GM19240 (cell line): ENCODE results near the gene SLX9.
A peak's percentile ranks its signal among the peaks of the same experiment; 100 is the strongest.
"Not testable (repeated sequence)": the region's sequence is repeated elsewhere in the genome, so short reads cannot be mapped to it uniquely, and the experiment has no call there.

Experiments
- DNase-seq: peaks from one replicate; pipeline ENCODE4 v3.0.0; 2011; ENCODE audit warnings: low spot score; ENCODE audit not compliant: insufficient read length

SLX9 gene

GRCh38 chr21:44914176-44914874 is 25.5 kb upstream of the SLX9 start:
- peak; percentile 67 for DNase-seq

DNA sequence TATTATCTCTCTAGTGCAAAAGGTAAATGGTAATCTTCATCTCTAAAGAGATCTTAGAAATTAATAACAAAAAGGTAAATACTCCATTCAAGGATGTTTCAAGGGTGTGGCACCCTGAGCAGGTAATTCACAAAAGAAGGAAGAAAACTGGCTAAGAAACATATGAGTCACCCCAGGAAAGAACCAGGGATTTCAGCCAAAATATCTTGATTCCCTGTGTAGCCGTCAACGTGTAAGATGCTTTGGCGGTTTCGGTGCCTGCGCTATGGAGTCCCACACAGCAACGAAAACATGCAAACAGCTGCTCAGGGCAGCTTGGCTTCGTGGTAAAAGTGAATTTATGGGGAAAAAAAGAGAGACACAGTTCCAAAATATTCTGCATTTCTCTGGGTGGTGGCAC is 22.9 kb upstream of the SLX9 start:
- no peak for DNase-seq

DNA sequence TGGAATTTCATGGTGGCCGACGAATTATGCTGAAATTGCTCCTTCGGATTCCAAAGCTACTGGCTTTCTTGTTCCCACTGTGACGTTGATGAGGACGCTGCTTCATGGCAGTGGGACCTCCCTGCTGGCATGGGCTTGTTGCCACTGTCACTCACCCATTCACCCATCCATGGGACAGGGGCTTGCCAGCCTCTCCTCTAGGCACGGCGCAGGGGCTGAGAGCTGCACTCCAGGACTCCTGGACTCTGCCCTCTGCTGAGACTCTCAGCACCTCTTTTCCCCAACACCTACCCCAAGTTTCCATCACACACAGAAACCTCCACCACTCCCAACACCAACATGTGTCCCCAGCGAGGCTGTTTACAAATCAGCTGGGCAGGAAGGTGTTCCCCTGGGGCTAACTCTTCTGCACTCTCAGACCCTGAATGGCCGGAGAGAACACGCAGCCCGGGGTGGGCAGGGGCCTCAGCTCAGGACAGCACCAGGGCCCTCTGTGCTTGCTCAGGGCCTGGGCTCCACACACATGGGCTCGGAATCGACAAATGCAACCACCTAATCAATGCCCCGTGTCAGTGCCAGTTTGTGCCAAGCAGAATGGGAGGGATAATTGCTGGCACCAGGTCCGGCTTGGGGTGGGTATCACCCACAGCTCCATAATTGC is 22.3 kb upstream of the SLX9 start:
- no peak for DNase-seq

GRCh38 chr21:44918107-44918470 is 21.7 kb upstream of the SLX9 start:
- no peak for DNase-seq

DNA sequence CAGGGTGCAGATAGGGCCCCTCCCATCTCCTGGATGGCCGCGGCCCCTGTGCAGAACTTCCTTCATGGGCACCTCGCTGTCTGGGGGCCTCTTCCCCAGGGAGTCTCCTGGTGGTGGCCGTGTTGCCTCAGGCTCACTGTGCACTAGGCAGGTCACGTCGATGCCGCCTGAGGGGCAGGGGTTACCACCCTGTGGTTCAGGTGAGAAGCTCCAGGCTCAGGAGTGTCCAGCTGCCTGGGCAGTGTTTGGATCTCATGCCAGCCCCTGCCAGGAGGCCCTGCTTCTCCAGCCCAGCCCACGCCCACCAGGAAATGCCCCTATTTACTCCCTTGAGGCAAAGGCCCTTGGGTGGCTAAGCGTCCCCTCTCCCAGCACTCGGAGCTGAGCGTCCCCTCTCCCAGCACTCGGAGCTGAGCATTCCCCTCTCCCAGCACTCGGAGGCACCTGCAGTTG is 21.2 kb upstream of the SLX9 start:
- DNase-seq = no peak

DNA sequence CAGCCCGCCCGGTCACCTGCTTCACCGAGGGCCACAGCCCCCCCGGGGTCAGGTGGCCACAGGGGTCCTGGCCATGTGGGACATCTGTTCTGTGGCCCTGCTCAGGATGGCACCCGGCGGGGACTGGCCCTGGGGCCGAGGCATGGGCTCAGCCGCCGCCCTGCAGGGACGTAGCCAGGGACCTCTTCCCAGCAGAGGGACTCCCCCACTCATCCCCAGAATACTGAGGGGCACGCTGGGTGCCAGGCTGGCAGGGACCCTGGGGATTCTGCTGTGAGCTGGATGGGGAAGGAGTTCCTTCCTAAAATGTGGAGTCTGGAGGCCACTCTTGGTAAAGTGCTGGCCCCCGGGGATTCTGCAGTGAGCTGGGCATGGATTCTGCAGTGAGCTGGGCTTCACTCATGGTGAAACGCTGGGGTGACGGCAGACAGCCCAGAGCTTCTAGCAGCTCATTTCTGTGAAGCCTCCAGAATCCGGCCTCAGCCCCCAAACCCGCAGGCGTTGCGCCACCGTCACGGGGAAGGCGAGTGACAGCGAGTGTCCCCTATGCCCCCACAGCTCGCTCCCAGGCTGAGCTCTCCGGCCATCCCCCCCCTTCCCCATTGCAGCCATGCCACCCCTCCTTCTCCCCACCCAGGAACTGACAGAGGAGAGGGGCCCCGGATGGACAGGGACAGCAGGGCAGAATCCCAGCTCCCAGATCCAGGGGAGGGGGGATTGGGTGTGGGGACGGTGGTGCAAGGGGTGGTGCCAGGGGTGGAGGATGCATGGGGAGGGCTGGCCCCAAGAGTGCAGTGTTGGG is 20.5 kb upstream of the SLX9 start:
- no peak for DNase-seq

GRCh38 chr21:44919913-44920693 is 19.7 kb upstream of the SLX9 start:
- no peak for DNase-seq

DNA sequence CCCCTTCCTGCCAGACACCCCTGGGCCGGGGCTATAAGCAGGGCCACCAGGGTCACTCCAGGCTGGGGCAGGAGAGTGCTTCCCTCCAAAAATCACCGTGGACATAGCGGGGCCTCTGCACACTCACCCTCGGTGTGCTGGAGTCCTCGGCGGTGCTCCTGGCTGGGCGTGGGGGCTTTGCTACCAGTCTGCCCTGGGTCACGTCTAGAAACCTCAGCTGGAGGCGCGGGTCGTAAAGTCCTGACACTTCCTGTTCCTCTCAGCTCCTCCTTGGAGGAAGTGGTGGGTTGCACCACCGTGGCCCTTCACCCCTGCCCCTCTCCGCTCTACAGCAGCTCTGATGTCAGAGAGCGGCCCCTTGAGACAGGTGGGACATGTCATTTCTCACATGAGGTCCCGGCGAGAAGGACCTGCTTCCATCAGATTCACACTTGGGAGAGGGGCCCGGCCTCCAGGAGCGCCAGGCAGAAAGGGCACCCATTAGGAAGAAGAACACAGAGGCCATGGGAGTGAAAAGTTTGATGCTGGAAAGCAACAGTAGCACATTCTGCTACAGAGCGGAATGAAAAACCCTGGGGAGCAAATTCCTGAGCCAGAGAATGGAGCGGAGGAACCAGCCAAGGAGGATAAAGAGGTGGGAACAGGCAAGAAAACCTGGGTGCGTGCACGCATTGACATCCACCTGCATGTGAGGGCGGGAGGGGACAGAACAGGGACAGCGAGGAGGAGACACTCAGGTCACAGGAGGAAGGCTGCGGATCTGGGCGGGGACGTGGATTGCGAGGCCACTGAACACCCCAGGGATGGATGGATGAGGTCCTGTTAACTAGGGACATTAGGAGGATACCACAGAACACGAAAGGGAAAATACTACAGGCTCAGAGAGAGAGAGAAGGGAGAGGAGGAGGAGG is 18.9 kb upstream of the SLX9 start, which contains the start of gene ITGB2:
ITGB2 (minus strand) TSS at position 206 of the 911 bp plus-strand sequence. CDS start 10,117 bp downstream, outside the sequence.
- peak; percentile 61 for DNase-seq

GRCh38 chr21:44921928-44922327 is 17.9 kb upstream of the SLX9 start:
- no peak for DNase-seq

- no peak for DNase-seq
Measured at GRCh38 chr21:44923480-44924084, 16.2 kb upstream of the SLX9 start.

GRCh38 chr21:44924606-44925377 is 15.0 kb upstream of the SLX9 start:
- DNase-seq = no peak

DNA sequence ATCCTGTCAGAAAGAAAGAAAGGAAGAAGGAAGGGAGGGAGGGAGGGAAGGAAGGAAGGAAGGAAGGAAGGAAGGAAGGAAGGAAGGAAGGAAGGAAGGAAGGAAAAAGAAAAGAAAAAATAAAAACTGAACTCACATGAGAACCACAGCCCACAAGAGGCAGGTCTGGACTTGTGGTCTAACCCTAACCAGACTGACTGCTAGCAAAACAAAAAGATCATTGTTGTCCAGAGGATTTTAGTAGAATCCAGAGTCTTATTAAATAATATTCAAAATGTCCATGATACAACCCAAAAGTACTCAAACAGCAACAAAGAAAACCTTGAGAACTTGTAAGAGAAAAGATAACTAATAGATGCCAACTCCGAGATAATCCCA is 14.5 kb upstream of the SLX9 start:
- DNase-seq = no peak

DNA sequence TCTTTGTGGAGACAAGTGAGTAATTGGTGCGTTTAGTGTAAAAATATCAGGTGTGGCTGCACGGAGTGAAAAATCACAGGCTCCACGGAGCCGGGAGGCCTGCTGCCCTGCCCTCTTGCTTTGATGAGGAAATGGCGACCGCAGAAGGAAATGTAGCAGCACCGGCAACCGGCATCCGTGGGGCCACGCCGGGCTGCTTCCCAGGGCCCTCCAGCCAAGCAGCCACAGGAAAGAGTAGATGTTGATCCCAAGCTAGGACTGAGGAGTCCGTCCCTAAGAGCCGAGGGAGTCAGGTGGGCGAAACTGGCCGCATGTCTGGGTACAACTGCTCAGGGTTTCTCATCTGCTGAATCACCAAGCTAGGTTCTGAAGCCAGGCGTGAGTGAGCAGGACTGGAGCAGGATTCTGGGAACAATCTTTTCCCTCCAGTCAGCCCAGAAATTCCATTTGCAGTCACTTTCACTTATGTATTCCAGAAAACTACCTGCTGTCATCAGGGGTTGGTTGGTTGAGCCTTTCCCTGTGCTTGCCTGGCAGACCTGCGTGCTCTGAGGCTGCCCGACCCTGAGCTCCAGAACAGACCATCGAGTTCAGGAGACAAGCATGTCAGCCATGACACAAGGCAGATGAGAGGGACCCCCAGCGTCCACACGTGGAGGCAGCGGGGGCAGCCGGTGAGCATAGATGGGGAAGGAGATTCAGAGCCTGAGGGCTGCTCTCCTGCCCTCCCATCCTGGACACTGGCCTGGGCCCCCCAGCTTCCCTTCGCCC is 13.3 kb upstream of the SLX9 start:
- DNase-seq = no peak

DNA sequence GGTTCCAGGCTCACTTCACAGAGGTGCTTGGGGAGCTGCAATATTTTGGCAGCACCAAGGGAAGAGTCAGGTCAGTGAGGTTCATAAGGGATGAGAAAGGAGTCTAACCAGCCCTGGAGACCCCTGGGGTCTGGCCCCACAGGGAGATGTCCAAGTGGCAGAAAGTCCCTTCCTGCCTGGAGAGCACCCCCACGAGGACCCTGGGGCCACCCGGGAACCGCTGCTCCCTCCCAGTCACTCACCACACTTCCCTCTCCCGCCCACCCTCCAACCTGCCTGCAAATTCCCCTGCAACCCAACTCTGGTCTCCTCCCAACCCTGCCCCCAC is 12.6 kb upstream of the SLX9 start:
- DNase-seq = no peak

GRCh38 chr21:44927587-44928461 is 12.0 kb upstream of the SLX9 start:
- peak; percentile 61 for DNase-seq

- DNase-seq = not testable (repeated sequence)
Measured at GRCh38 chr21:44928500-44929241, 11.2 kb upstream of the SLX9 start.

GRCh38 chr21:44929242-44929798 is 10.5 kb upstream of the SLX9 start:
- no peak for DNase-seq
